Stomach (tissue), 19 donors: ENCODE data around the gene GUSB. TPM values are rescaled to one million over a fixed set of nuclear protein-coding genes. Genes with fewer than 3 reads are reported as not detected.
"Not testable (repeated sequence)": the region's sequence is repeated elsewhere in the genome, so short reads cannot be mapped to it uniquely, and the experiment has no call there.

Source experiments
- DNase-seq, 2 donors: peaks; one replicate each; pipeline versions ENCODE4 v3.0.0 to v3.0.0-alpha.2; 2013 to 2019
- H3K27ac ChIP-seq, 5 donors: fragments of 200-600 bp in 4 of 5; sonication (generic) in 4 of 5; one replicate each; pipeline ENCODE4 v1.5.1; 2013 to 2019; ENCODE audit warnings: mild to moderate bottlenecking in 1 of 5, moderate library complexity in 1 of 5
- H3K27me3 ChIP-seq, 3 donors: fragments of 200-600 bp; sonication (generic); one replicate each; pipeline ENCODE4 v1.5.1; 2017 to 2019; ENCODE audit warnings: mixed run types in 1 of 3
- H3K36me3 ChIP-seq, 4 donors: fragments of 200-600 bp; sonication (generic); 1 replicate in 3 of 4; 2 replicates in 1 of 4; pipeline ENCODE4 v1.5.1; 2016 to 2019
- H3K4me1 ChIP-seq, 4 donors: fragments of 200-600 bp; sonication (generic); one replicate each; pipeline ENCODE4 v1.5.1; 2016 to 2019
- H3K4me3 ChIP-seq, 4 donors: fragments of 200-600 bp; sonication (generic) in 3 of 4; one replicate each; pipeline ENCODE4 v1.5.1; 2016 to 2019; ENCODE audit warnings: mild to moderate bottlenecking in 1 of 4
- H3K9me3 ChIP-seq, 4 donors: fragments of 200-600 bp; sonication (generic); one replicate each; pipeline ENCODE4 v1.5.1; 2016 to 2019
- EP300 ChIP-seq: sonication (generic); formaldehyde crosslinking; IDR thresholded peaks from one replicate; pipeline ENCODE4 v1.6.1; 2017; ENCODE audit warnings: antibody characterized with exemption
- POLR2A ChIP-seq, 4 donors: fragments of 450-650 bp; IDR thresholded peaks; one replicate each; pipeline ENCODE4 v1.6.1; 2016; ENCODE audit warnings: antibody characterized with exemption in 4 of 4, control low read depth in 2 of 4, mild to moderate bottlenecking in 1 of 4, moderate library complexity in 1 of 4
- POLR2AphosphoS5 ChIP-seq, 3 donors: sonication (generic); formaldehyde crosslinking; IDR thresholded peaks; one replicate each; pipeline ENCODE4 v1.6.1; 2016; ENCODE audit warnings: antibody characterized with exemption in 3 of 3
- WGBS, 5 donors: extraction: QIAGEN DNeasy Blood & Tissue Kit in 3 of 5; methylation state at CpG; one replicate each; pipeline versions ENCODE4 v1.1.5 to v1.1.7; 2013 to 2018; 5-methylcytosine and 5-hydroxymethylcytosine counted together
- intact Hi-C: fragments of 100-400 bp; cut with DNase I; formaldehyde crosslinking; loops from one replicate; pipeline ENCODE4 v1.15.1; 2023; ENCODE audit warnings: low total_unique reads
- long read RNA-seq, 10 donors: transcript quantifications; one replicate each; lab custom pipeline, GENCODE V29; 2026
- polyA plus RNA-seq, 3 donors: library from polyadenylated mRNA; stranded (reverse); fragments of 200-250 nt; gene quantifications; one replicate each; pipeline ENCODE4 v1.2.3, GENCODE V29; 2013
- total RNA-seq, 5 donors: library from RNA; depleted of rRNA; stranded (reverse); fragments of >200 nt; gene quantifications; one replicate each; pipeline versions ENCODE4 v1.1.0 to v1.2.3, GENCODE V29; 2014 to 2016
- TF ChIP-seq, protein P1 (sequence below), 7 experiments: fragments of 450-650 bp in 4 of 7; fragments of 200-600 bp in 3 of 7; sonication (generic) in 3 of 7; IDR thresholded peaks; one replicate each; pipeline ENCODE4 v1.5.1; 2016 to 2019; ENCODE audit warnings: antibody characterized with exemption in 7 of 7, control low read depth in 2 of 7, mild to moderate bottlenecking in 1 of 7
- donor health status: healthy with polysubstance abuse.
- donor health status: Bipolar disorder and iron deficiency.
- donor health status: healthy.

GUSB gene
- total RNA-seq (100 to 1,000 TPM in 1 of 5 donors, 10 to 100 TPM in 4; 13.4 to 130 (median 49.2) TPM), polyA plus RNA-seq (10 to 100 TPM; 25.8 to 44.2 (median 33.1) TPM)
- long read RNA-seq, donor 1, transcript GUSB-201 (12 exons, 2,300 nt) = major isoform, 5 of 5 reads
- long read RNA-seq, donor 1, partial matches to known transcripts = 0 of 5 reads
- long read RNA-seq, donor 1, other reads (novel, unspliced or antisense) = 0 of 5 reads
- long read RNA-seq, donor 2, transcript GUSB-201 (12 exons, 2,300 nt) = major isoform, 5 of 40 reads
- long read RNA-seq, donor 2, partial matches to known transcripts = 30 of 40 reads
- long read RNA-seq, donor 2, other reads (novel, unspliced or antisense) = 5 of 40 reads
- long read RNA-seq, donor 3, transcript GUSB-201 (12 exons, 2,300 nt) = major isoform, 8 of 34 reads
- long read RNA-seq, donor 3, partial matches to known transcripts = 26 of 34 reads
- long read RNA-seq, donor 3, other reads (novel, unspliced or antisense) = 0 of 34 reads
- long read RNA-seq, donor 4, partial matches to known transcripts = 5 of 5 reads
- long read RNA-seq, donor 4, other reads (novel, unspliced or antisense) = 0 of 5 reads
- long read RNA-seq, donor 5, partial matches to known transcripts = 43 of 58 reads
- long read RNA-seq, donor 5, other reads (novel, unspliced or antisense) = 11 of 58 reads
- long read RNA-seq, donor 6, transcript GUSB-201 (12 exons, 2,300 nt) = major isoform, 14 of 171 reads
- long read RNA-seq, donor 6, partial matches to known transcripts = 139 of 171 reads
- long read RNA-seq, donor 6, other reads (novel, unspliced or antisense) = 17 of 171 reads
- long read RNA-seq, donor 7, transcript GUSB-201 (12 exons, 2,300 nt) = major isoform, 8 of 48 reads
- long read RNA-seq, donor 7, partial matches to known transcripts = 22 of 48 reads
- long read RNA-seq, donor 7, other reads (novel, unspliced or antisense) = 18 of 48 reads
- long read RNA-seq, donor 8, transcript GUSB-201 (12 exons, 2,300 nt) = major isoform, 13 of 84 reads
- long read RNA-seq, donor 8, partial matches to known transcripts = 62 of 84 reads
- long read RNA-seq, donor 8, other reads (novel, unspliced or antisense) = 8 of 84 reads
- long read RNA-seq, donor 9, partial matches to known transcripts = 66 of 69 reads
- long read RNA-seq, donor 9, other reads (novel, unspliced or antisense) = 0 of 69 reads
- long read RNA-seq, donor 10, transcript GUSB-201 (12 exons, 2,300 nt) = major isoform, 5 of 29 reads
- long read RNA-seq, donor 10, partial matches to known transcripts = 24 of 29 reads
- long read RNA-seq, donor 10, other reads (novel, unspliced or antisense) = 0 of 29 reads

DNA sequence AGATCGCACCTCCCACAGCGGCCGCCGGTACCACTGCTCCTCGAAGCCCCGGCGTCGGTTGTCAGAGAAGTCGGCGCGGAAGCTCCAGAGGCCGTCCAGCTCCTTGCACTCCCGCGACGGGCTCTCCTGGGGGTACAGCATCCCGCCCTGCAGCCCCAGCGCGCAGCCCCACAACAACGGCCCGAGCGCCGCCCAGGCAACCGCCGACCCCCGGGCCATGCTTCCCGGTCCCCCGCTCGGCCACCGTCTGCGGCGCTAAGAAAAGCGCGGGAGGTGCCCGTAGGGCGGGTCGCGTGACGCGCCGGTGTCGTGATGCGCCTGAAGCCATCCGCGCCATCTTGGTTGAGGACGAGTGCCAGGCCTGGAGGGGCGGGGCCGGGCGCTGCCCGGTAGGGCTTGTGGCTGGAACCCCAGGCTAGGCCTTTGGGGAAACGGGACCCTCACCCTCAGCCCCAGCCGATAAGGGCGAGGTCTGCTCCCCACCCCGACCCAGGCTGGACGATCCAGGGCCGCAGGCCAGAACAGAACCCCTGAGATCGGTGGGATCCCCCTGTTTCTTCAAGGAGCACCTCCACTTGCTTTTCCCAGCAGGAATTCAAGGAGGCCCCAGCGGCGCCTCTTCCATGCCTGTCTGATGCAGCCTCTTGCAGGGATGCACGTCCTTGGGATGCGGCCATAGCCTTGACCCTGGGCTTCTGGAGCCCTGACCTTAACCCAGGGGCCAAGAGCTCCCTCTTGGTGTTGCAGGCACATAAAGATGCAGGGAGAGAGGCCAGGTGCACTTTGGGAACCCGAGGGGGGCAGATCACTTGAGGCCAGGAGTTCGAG, at the start of gene GUSB:
Gene GUSB (minus strand): TSS at position 249 of the 828 bp plus-strand sequence. CDS start 30 bp downstream, at position 219.
- 2 to 6% (median 4%) methylated on average over 12 to 62 of the region's 62 CpGs for WGBS, 5 donors
- H3K4me1 ChIP-seq = peaks cover 13 to 32% (median 27%) of the 10 kb centered on the region in 4 donors
- intact Hi-C loops = no loop called here
- H3K36me3 ChIP-seq = peaks cover 12 to 32% (median 31%) of the 10 kb centered on the region in 4 donors
- peak within 1 kb of the TSS; percentile 76 to 90 (median 86) for H3K27ac ChIP-seq
- no peak for TF ChIP-seq EP300
- TF ChIP-seq, protein P1, sequence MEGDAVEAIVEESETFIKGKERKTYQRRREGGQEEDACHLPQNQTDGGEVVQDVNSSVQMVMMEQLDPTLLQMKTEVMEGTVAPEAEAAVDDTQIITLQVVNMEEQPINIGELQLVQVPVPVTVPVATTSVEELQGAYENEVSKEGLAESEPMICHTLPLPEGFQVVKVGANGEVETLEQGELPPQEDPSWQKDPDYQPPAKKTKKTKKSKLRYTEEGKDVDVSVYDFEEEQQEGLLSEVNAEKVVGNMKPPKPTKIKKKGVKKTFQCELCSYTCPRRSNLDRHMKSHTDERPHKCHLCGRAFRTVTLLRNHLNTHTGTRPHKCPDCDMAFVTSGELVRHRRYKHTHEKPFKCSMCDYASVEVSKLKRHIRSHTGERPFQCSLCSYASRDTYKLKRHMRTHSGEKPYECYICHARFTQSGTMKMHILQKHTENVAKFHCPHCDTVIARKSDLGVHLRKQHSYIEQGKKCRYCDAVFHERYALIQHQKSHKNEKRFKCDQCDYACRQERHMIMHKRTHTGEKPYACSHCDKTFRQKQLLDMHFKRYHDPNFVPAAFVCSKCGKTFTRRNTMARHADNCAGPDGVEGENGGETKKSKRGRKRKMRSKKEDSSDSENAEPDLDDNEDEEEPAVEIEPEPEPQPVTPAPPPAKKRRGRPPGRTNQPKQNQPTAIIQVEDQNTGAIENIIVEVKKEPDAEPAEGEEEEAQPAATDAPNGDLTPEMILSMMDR (IDR thresholded peaks at IDR 0.05) = no peak
- TF ChIP-seq POLR2AphosphoS5 (IDR thresholded peaks at IDR 0.05) = peak; percentile 81 to 97 (median 86)
- TF ChIP-seq POLR2A (IDR thresholded peaks at IDR 0.05) = peak in 2 of 4 donors; percentile 29 to 30
- H3K27me3 ChIP-seq = no peaks in the 10 kb centered on the region
- no peaks in the 10 kb centered on the region for H3K9me3 ChIP-seq
- peak within 1 kb of the TSS; percentile 84 to 96 (median 89) for H3K4me3 ChIP-seq
- DNase-seq = peak; percentile 93 to 97

DNA sequence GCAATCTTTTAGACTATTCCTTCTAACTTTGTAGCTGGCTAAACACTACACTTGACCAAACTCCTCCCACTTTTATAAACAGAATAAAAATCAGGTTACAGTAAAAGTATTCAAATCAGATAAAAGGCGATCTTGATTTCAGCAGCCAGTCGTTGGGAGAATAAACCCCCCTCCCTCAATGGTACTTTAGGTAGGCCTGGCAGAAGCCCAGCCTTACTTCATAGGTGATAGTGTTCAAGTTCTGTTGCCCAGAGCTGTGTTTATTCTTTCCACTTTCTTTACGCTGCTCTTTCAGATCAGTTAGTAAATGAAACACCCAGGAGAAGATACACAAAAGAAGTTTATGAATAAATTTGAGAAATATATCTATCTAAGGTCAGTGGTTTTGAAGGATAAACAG, 46.3 kb upstream of the GUSB start:
- H3K4me3 ChIP-seq, H3K27me3 ChIP-seq, intact Hi-C loops, H3K9me3 ChIP-seq, DNase-seq, H3K36me3 ChIP-seq: not testable (repeated sequence)
- Histone ChIP-seq H3K27ac (peak overlapping the region in 1 of 5 donors; percentile 8), H3K4me1 (peaks cover 0 to 12% (median 0%) of the 10 kb centered on the region in 4 donors)
- 8 to 33% (median 13%) methylated on average over 3 of the region's 3 CpGs for WGBS, 5 donors

DNA sequence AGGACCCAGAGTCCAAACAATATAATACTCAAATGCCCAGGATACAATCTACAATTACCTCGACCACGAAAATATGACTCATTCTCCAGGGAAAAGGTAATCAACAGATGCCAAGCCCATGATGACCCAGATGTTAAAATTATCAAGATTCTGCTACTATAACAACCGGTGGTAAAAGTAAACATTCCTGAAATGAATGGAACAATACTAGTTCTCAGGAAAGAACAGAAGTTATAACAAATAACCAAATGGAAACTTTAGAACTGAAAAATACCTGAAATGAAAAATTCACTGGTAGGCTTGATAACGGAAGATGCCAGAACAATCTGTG, 34.1 kb upstream of the GUSB start:
- Histone ChIP-seq H3K4me1 (peaks cover 0 to 13% (median 3%) of the 10 kb centered on the region in 4 donors), H3K27ac (no peak overlapping the region), H3K4me3 (no peak overlapping the region), H3K27me3 (no peaks in the 10 kb centered on the region), H3K9me3 (no peaks in the 10 kb centered on the region), H3K36me3 (no peaks in the 10 kb centered on the region)
- 11 to 29% (median 17%) methylated on average over 4 of the region's 4 CpGs for WGBS, 5 donors
- intact Hi-C loops = no loop called here
- peak in 1 of 2 donors; percentile 74 for DNase-seq
- TF ChIP-seq POLR2A (IDR thresholded peaks at IDR 0.05) (no peak), POLR2AphosphoS5 (IDR thresholded peaks at IDR 0.05) (peak in 1 of 3 donors; percentile 41)

DNA sequence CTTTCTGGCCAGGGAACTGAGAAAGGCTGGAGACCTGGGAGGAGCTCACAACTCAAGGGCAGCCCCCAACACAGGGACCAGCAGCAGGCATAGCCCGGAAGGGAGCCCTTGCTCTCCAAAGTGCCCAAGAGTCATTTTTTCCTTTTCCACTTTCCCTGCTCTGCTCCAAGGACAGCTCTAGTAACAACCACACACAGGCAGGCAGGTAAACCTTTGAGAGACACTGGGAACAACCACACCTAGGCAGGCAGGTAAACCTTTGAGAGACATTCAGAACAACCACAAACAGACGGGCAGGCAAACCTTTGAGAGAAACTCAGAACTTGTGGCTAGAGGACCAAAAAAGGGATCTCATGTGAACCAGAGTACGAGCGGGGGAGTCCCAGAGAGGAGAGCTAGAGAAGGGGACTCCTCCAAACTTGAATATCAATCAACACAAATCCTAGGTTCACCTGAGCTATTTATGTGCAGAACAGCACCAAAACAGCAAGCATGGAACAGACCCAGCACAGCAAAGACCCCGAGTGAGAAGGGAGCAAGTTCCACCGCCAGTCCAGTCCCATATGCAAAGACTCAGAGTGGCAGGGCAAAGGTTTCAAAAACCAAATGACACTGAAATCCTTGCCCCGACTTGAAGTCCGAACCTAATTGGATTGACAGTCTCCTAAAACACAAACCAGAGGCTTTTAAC, 33.6 kb upstream of the GUSB start:
- Histone ChIP-seq H3K27me3 (no peaks in the 10 kb centered on the region), H3K36me3 (no peaks in the 10 kb centered on the region), H3K4me1 (peaks cover 0 to 13% (median 3%) of the 10 kb centered on the region in 4 donors), H3K27ac (no peak overlapping the region), H3K4me3 (no peak overlapping the region), H3K9me3 (no peaks in the 10 kb centered on the region)
- intact Hi-C loops = no loop called here
- 50 to 72% (median 62%) methylated on average over 8 of the region's 8 CpGs for whole genome bisulfite sequencing, 5 donors
- DNase-seq = no peak
- TF ChIP-seq POLR2AphosphoS5 (IDR thresholded peaks at IDR 0.05) (no peak), POLR2A (IDR thresholded peaks at IDR 0.05) (no peak), EP300 (no peak)
- TF ChIP-seq, protein P1 (IDR thresholded peaks at IDR 0.05) = no peak
